Measurements from ENCODE around the gene SIRT5.

GRCh38 chr6:13661647-13662046 lies 87.2 kb downstream of the SIRT5 start:
- TF ChIP-seq POLR2AphosphoS5 (IDR thresholded peaks at IDR 0.05; ENCODE audit: low read depth, low read length) (no peak), SIN3A (IDR thresholded peaks at IDR 0.05; ENCODE audit: borderline replicate concordance, insufficient read depth, low read length) (no peak), REST (IDR thresholded peaks at IDR 0.05; ENCODE audit: insufficient read depth in 1 of 2, low read depth in 2 of 2, low read length in 2 of 2) (no peak)
